Bronchial epithelial cell (primary cell): ENCODE results near the gene PHF3. TPM values are rescaled to one million over a fixed set of nuclear protein-coding genes. Genes with fewer than 3 reads are reported as not detected.

Experiments
- DNase-seq: peaks from one replicate; pipeline ENCODE4 v3.0.0-alpha.2; 2010; ENCODE audit warnings: low read depth
- FAIRE-seq: peaks from 2 replicates; lab custom pipeline; 2011; peaks lifted over from hg19 to GRCh38; lab: Jason Lieb, UNC
- H3K27me3 ChIP-seq: 2 replicates; pipeline ENCODE4 v1.5.1; 2011; ENCODE audit warnings: low read length; ENCODE audit not compliant: control insufficient read depth, insufficient read depth
- H3K36me3 ChIP-seq: 2 replicates; pipeline ENCODE4 v1.5.1; 2011; ENCODE audit warnings: low read length; ENCODE audit not compliant: control insufficient read depth, insufficient read depth
- H3K4me3 ChIP-seq: 2 replicates; pipeline ENCODE4 v1.5.1; 2011; ENCODE audit warnings: mild to moderate bottlenecking, low read depth, low read length, control low read depth
- CTCF ChIP-seq: IDR thresholded peaks from 2 replicates; pipeline ENCODE4 v1.5.1; 2011; ENCODE audit warnings: mild to moderate bottlenecking, moderate library complexity, low read length, control low read depth, inconsistent platforms; ENCODE audit not compliant: insufficient read depth, severe bottlenecking
- total RNA-seq: library from RNA; depleted of rRNA; stranded (reverse); fragments of >200 nt; gene quantifications from 2 replicates; pipeline ENCODE4 v1.2.1, GENCODE V29; 2014

The PHF3 gene
- total RNA-seq, 1 donor from 2014 or later: 36.3 TPM

- no peak for FAIRE-seq
- TF ChIP-seq CTCF: no peak
- no peak for DNase-seq
- Histone ChIP-seq H3K27me3 (no peaks in the 10 kb centered on the region), H3K36me3 (no peaks in the 10 kb centered on the region), H3K4me3 (no peak overlapping the region)
Measured at GRCh38 chr6:63690221-63690620, 54.6 kb downstream of the PHF3 start.

- Histone ChIP-seq H3K36me3 (peaks cover 3% of the 10 kb centered on the region), H3K27me3 (no peaks in the 10 kb centered on the region), H3K4me3 (no peak overlapping the region)
- FAIRE-seq (no peak), DNase-seq (no peak)
- no peak for TF ChIP-seq CTCF
Measured at GRCh38 chr6:63705707-63706106, 70.1 kb downstream of the PHF3 start.

- peaks cover 3% of the 10 kb centered on the region for H3K36me3 ChIP-seq
- FAIRE-seq (no peak), DNase-seq (no peak)
- no peak for TF ChIP-seq CTCF
- no peaks in the 10 kb centered on the region for H3K27me3 ChIP-seq
- H3K4me3 ChIP-seq: no peak overlapping the region
Measured at GRCh38 chr6:63706630-63707029, 71.0 kb downstream of the PHF3 start.

- H3K4me3 ChIP-seq: no peak overlapping the region
- TF ChIP-seq CTCF: no peak
- no peak for FAIRE-seq
- DNase-seq: no peak
- H3K36me3 ChIP-seq: peaks cover 5% of the 10 kb centered on the region
- H3K27me3 ChIP-seq: no peaks in the 10 kb centered on the region
Measured at GRCh38 chr6:63708631-63709030, 73.0 kb downstream of the PHF3 start.

GRCh38 chr6:63709148-63709547 lies 73.5 kb downstream of the PHF3 start:
- TF ChIP-seq CTCF: no peak
- Histone ChIP-seq H3K36me3 (peaks cover 3% of the 10 kb centered on the region), H3K27me3 (no peaks in the 10 kb centered on the region), H3K4me3 (no peak overlapping the region)
- no peak for FAIRE-seq
- no peak for DNase-seq

GRCh38 chr6:63713332-63713731 lies 77.7 kb downstream of the PHF3 start:
- Histone ChIP-seq H3K27me3 (no peaks in the 10 kb centered on the region), H3K4me3 (no peak overlapping the region), H3K36me3 (peaks cover 3% of the 10 kb centered on the region)
- FAIRE-seq (no peak), DNase-seq (no peak)
- no peak for TF ChIP-seq CTCF
